Stimulated activated CD4-positive, alpha-beta T cell treated with anti-CD3 and anti-CD28 coated beads, TNF-alpha, amount 100 ng/mL, for 24 hours (primary cell): ENCODE data around the gene FGD2.

Experiments used
- DNase-seq, 3 experiments: peaks; one replicate each; pipeline ENCODE4 v3.0.0-alpha.2; 2020; ENCODE audit warnings: low read depth in 3 of 3

Gene FGD2, protein sequence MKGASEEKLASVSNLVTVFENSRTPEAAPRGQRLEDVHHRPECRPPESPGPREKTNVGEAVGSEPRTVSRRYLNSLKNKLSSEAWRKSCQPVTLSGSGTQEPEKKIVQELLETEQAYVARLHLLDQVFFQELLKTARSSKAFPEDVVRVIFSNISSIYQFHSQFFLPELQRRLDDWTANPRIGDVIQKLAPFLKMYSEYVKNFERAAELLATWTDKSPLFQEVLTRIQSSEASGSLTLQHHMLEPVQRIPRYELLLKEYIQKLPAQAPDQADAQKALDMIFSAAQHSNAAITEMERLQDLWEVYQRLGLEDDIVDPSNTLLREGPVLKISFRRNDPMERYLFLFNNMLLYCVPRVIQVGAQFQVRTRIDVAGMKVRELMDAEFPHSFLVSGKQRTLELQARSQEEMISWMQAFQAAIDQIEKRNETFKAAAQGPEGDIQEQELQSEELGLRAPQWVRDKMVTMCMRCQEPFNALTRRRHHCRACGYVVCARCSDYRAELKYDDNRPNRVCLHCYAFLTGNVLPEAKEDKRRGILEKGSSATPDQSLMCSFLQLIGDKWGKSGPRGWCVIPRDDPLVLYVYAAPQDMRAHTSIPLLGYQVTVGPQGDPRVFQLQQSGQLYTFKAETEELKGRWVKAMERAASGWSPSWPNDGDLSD

DNA sequence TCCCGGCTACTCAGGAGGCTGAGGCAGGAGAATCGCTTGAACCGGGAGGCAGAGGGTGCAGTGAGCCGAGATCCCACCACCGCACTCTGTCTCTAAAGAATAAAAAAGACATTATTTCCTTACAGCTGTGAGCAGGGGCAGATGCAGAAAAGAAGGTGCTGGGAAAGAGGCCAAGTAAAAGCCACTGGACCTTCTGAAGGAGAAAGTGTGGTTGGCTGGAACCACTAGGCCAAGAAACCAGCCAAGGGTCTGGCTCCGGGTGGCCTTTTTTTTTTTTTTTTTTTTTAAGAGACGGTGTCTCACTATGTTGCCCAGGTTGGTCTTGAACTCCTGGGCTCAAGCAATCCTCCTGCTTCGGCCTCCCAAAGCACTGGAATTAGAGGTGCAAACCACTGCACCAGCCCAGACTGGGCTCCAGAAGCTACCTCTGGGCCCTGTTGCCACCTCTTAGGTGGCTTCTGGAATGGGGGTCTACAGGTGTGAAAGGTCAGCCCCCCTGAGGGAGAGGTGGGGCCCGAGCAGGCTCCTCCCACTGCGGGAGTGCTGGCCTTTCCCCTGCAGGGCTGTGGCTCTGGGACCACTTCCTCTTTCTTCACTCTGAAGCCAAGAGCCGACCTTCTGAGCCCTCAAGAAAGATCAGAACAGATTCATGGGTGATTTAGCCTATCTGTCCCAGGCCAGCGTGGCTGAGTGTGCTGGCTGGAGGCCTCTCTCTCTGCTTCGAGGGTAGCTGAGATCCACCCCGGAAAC lies at the start of gene FGD2:
Gene FGD2, plus strand, starts transcription at position 595 of the 750 bp plus-strand sequence. CDS start 163 bp downstream, outside the sequence.
- DNase-seq, result no peak

DNA sequence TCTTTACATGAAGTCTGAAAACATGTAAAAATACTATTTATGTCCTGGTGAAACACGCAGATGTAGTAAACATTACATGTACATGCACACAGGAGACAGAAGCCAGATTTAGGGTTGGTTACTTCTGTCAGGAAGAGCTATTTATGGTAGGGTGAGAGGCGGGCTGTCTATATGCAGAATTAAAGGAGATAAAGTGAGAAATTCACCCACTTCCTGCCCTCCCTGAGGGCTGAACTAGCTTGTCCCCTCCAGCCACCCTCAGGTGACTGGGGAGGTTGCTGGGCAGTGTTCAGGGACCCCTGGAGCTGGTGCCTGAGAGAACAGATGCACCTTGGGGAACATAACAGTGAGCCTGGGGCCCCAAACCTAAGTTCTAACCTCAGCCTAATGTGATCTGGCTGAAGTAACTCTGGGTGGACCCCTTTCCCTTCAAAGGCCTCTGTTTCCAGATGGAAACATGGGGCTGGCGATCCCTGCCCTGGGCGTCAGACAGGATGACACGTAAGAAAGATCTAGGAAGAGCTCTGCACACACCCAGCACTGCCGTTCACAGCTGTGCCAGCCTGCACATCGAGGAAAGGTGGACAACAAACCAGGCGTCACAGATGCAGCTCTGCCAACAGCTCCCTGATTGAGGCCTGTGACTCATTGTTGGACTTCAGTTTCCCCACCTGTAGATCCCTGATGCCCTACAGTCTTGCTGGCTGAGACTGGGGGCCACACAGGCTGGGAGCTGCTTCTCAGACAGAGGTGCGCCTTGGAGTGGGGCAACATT lies 49.6 kb upstream of the FGD2 start:
- DNase-seq, result no peak

DNA sequence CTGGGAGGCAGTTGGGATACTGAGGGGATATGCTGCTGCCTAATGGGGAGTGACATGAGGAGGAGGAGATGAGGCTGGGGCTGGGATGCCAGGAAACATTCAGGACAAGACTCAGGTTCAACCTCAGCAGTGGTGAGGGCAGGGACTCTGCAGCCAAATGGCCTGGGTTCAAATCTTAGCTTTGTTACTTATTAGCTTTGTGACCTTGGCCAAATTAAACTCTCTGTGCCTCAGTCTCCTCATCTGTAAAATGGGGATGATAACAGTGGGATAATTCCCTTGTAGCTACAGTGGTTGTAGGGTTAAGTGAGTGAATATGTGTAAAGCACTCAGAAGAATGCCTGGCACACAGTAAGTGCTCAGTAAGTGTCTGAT lies 49.0 kb upstream of the FGD2 start:
- no peak for DNase-seq

DNA sequence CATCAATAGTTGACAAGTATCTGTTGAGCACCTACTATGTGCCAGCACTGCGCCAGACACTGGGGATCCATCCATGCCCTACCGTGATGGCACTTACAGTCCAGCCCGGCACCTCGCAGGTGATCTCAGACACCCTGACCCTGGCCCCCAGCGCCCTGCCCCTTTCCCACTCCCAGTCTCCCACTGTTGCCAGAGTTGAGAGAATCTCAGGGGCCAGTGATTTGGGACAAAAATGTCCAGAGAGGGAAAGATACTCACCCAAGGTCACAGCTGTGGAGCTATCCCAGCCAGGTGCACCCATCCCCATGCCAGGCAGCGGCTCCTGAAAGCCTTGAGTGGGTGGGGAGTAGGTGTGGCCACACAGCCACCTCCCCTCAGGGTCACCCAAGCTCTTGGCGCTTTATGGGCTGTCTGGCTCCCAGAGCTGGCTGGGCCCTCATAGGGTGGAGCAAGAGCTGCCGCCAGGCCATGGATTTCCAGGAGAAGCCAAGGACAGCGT lies 47.6 kb upstream of the FGD2 start:
- DNase-seq, result no peak

DNA sequence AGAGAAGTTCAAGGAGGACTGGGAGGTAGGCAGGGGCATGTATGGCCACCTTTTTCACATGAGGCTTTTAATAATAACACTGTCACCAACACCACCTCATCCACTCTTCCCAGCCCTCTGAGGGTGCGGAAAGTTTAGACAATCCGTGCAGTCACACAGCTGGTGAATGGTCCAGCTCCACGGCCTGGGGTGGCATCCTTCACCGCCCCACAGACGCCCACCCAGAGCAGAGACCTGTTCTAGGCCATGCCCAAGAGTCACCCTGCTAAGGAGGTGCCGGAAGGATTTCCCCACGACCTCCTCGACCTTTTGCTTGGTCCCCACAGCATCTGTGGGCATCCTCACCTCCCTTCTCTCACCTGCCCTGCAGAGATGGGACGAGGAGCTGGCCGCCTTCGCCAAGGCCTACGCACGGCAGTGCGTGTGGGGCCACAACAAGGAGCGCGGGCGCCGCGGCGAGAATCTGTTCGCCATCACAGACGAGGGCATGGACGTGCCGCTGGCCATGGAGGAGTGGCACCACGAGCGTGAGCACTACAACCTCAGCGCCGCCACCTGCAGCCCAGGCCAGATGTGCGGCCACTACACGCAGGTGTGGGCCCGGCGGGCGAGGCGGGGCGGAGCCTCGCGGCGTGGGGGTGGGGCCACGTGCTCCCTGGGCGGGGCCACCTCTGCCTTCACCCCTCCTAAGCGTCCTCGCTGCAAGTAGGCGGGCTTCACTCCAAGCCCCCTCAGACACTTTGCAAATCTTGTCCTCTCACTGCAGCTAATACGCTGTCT lies 46.5 kb upstream of the FGD2 start:
- no peak for DNase-seq

DNA sequence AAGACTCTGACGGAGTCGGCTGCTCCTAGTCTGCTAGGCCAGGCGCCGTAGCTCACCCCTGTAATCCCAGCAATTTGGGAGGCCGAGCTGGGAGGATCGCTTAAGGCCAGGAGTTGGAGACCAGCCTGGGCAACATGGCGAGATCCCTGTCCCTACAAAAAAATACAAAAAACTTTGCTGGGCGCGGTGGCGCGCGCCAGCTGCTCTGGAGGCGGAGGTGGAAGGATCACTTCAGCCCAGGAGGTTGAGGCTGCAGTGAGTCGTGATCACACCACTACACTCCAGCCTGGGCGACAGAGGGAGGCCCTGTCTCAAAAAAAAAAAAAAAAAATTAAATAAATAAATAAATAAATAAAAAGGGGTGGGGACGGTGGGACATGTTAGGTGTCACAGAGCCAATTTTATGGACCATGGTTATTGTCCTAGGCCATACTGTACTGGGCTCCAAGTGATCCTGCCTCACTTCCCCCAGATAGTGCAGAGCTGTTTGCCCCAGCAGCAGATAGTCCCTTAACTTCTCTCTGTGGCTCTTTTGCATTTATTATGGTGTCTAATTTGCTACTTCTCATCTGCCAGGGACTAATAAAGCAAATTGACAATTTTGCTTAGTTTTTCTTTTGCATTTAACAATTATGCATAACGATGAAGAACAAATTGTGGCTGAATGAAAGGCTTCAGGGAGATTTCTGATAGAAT lies 45.8 kb upstream of the FGD2 start:
- no peak for DNase-seq

DNA sequence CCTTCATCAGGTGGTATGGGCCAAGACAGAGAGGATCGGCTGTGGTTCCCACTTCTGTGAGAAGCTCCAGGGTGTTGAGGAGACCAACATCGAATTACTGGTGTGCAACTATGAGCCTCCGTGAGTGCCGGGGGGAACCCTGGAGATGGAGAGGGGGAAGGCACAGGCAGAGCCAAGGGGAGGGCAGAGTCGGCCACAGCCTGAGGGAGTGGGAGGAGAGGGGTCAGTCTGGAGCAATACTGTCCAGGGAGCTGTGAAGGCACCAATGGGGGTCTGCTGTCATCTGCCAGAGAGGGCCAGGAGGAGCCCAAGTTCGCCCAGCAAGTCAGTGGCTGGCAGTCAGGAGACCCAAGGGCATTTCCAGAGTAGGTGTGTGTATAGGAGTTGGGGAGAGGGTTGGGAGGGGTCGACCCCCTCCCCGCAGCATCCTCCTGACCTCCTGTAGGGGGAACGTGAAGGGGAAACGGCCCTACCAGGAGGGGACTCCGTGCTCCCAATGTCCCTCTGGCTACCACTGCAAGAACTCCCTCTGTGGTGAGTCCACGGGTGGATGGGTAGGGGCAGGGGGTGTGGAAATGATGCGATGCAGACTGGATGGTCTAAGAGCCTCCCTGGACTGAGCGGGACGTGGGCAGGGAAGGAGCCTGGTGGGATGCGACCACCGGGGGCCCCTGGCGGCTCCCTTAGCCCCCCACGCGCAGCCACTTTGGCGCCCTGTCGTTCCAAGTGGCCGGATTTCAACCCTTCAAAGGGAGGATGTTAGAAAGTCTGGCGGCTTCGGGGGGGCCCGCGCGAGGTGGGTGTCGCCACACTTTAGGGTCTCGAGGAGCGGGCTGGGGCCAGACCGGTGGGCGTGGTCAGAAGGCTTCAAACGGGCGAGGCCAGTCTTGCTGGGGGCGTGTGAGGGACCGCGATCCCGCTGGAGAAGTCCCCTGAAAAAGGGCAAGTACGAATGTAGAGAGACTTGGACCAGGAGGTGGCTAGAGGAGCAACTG lies 43.7 kb upstream of the FGD2 start:
- no peak for DNase-seq

DNA sequence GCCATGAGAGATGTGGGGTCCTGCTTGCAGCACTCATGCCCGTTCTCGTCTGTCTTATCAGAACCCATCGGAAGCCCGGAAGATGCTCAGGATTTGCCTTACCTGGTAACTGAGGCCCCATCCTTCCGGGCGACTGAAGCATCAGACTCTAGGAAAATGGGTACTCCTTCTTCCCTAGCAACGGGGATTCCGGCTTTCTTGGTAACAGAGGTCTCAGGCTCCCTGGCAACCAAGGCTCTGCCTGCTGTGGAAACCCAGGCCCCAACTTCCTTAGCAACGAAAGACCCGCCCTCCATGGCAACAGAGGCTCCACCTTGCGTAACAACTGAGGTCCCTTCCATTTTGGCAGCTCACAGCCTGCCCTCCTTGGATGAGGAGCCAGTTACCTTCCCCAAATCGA lies 42.6 kb upstream of the FGD2 start:
- peak; percentile 47 to 75 (median 56) for DNase-seq

DNA sequence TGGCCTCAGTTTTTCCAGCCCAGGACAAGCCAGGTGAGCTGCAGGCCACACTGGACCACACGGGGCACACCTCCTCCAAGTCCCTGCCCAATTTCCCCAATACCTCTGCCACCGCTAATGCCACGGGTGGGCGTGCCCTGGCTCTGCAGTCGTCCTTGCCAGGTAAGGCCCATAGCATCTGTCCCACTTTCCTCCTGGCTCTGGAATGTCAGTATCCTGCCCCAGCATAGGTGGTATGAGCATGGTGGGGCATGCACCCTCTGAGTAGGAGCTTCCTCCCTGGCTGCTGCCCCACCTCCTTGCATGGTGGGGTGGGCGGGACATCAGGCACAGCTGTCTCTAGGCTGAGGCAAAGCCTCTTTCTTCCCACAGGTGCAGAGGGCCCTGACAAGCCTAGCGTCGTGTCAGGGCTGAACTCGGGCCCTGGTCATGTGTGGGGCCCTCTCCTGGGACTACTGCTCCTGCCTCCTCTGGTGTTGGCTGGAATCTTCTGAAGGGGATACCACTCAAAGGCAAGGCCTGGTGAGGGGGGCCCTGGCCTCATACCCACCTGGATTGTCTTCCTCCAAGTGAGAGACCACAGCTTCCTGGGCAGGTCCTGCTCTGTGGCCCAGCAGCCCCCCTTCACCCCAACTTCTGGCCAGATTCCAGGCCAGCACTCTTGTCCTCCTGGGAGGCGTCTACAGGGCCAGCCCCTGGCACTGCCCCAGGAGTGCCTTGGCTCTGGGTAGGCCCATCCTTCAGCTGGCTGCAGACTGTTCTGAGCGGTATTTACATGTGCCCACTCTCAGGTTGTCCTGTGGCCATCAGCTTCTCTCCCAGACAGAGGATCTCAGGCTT lies 41.8 kb upstream of the FGD2 start:
- DNase-seq, result no peak

DNA sequence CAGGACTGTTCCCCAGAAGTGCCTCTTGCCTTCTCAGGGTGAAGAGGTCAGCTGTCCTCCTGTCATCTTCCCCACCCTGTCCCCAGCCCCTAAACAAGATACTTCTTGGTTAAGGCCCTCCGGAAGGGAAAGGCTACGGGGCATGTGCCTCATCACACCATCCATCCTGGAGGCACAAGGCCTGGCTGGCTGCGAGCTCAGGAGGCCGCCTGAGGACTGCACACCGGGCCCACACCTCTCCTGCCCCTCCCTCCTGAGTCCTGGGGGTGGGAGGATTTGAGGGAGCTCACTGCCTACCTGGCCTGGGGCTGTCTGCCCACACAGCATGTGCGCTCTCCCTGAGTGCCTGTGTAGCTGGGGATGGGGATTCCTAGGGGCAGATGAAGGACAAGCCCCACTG lies 41.1 kb upstream of the FGD2 start:
- DNase-seq, result no peak

DNA sequence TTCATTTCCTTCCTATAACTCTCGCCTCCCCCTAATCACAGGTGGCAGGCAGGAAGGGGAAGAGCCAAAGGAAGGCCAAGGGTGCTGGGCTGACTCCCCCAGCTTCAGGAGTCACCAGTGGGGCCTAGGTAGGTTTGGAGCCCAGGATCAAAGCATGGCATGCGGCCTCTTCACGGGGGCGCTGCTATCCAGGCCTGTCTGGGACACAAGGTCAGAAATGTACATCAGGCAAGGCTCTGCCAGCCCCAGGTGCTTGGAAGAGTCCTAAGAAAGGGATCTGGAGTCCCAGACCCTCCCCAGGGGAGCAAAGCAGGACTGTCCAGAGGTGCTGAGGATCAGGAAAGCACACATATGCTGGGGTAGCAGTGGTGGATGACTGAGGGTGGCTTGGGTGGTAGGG lies 40.5 kb upstream of the FGD2 start:
- no peak for DNase-seq

DNA sequence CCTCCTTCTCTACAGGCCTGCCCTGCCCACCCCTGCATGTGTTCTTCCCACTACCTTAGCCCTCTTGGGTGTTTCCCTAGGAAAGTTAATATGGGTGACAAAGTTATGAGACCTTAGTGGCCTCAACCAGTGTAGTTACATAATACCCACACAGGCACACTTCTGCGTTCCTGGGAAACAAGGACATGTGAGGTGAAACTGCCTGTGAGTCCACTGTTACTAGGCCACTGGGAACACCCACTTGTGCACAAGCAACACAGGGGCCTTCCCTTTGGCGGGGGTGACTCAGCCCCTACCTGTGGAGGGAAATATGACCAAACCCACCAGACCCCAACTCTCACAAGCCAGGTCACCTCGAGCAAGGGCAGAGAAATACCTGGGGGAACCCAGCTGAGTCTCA lies 38.2 kb upstream of the FGD2 start:
- no peak for DNase-seq

DNA sequence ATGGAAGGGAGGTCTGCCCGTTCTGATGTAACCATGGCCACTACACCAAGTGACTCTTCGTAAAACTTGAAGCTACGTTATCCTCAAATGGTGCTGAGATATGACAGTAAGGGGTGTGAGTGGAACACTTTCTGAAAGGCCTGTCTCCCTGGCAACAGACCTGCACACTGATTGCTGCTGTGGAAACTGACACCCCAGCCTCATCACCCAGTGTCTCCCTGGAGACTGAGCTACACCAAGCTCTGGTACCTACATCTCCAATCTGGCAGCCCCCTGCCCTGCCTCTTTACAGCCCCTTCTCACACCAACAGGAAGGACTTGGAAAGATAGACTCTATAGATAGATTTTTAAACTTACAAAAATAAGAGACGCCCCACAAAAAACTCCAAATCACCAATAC lies 37.7 kb upstream of the FGD2 start:
- DNase-seq, result no peak

DNA sequence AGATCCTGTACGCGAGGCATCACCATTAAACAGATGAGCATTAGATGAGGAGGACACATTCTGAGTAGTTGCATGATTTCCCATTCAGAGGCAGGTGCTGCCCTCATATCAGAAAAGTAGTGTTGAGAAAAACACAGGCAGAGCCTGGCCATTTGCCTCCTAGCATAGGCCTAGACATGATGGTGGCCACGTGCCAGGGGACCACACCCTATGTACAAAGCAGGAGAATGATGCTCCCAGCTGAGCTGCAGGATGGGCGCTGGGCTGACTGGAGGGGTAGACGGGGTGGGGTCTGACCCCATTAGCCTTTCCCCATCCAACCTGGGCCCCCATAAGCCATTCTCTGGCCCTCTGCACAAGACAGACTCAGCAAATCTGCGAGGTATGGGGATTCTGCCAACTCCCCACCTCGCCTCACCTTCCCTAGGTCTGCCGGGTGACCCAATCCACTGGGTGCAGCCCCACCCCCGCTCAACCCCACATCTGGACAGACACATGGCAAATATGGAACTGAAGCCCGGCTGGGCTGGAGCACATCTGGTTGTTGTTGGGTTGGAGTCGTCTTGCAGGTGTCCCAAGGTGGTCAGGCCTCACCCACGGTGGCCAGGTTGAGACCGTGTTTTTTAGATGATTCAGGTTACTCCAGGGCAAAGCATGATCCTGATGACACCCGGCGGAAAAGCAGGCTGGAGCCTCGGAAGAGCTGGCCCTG lies 37.0 kb upstream of the FGD2 start:
- no peak for DNase-seq

DNA sequence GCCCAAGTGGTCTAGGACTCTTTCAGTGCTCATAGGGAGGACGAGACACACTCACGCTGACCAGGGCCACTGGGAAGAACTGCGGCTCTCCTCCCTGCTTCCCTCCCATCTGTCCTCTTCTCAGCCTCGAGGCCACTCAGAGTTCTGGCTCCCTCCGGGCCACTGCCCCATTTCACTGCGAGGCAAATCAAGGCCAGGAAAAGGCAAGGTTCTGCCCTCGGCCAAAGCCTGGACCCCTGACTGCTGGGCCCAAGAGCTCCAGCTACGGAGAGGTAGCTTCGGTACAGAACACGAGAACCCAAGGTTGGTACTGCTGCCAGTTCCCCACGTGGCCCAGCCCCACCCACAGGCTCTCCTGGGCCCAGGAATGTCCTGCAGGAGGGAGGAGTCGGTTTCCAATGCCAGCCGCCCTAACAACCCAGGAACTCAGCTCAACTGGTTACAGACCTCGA lies 36.2 kb upstream of the FGD2 start:
- DNase-seq, result no peak

DNA sequence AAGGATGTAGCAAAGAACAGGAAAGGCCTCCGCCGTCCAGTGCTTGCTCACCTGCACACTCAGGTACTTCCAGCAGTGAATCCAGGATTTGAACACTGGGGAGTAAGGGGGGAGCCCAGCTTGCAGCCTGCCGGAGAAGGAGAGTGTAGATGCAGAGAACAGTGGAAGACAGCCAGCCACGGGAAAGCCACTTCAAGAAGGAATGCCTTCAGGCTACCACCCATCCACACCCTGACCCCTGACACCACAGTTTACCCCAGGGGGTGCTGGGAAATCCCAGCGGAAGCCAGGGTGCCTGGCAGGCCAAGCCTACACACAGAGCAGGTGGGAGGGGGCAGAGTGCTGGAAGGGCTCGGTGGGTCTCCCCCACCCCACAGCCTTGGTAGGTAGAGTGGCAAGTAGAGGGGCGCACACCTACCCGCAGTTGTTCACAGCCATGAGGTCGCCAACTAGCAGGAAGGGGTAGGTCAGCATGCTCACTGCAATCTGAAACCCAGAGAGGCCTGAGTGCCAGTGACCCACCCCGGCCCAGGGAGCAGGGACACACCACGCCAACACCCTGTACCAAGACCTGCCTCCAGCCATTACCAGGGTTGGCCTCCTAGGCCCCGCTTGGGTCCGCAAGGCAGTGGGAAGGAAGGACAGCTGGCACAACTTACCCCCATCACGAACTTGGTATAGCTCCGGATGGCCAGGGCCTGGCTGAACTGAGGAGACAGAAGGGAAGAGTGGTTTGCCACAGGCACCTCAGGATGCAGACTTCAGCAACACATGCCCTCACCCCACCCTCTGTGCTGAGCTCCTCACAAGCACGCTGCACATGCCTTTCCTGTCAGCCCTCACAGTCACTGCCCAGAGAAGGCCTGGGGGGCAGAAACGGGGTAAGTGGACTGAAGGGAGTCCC lies 35.2 kb upstream of the FGD2 start:
- no peak for DNase-seq
